Measurements from ENCODE around the gene SSTR5.
"Not testable (repeated sequence)": the region's sequence is repeated elsewhere in the genome, so short reads cannot be mapped to it uniquely, and the experiment has no call there.

Gene SSTR5

GRCh38 chr16:1076801-1077576 is 4.4 kb downstream of the SSTR5 start:
- no peak for FAIRE-seq

DNA sequence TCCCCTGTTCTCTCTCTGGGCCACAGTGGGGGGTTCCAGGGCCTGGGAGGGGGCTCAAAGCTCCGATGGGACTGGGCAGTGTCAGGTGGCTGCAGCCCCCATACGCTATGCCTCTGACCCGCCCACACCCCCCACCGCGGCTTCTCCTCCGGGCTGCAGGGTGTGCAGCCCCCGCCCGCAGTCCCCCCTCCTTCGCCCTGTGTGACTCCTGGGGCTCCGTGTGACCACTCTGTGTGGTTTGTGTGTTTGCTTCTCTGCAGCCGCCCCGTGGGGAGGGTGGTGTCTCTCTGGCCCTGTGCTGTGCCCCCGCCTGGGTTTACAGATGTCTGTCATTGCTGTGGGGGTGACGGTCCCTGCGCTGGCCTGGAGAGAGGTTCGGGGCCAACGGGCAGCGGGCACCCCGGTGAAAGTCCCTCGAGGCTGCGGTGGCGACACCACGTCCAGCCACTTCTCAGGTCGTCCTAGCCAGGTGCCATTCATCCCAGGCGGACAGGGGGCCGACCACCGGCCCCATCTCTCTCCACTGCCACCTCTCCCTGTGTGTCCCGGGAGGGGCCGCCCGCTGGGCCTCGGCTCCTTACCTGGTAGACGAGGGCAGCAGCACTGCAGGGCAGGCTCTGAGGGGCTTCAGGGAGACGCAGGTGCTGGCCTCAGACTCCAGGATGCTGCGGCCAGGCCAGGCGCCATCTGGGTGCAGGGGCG is 5.5 kb downstream of the SSTR5 start:
- no peak for FAIRE-seq

GRCh38 chr16:1078579-1079021 is 6.1 kb downstream of the SSTR5 start:
- FAIRE-seq, result no peak

- no peak for FAIRE-seq
These were observed 6.8 kb downstream of the SSTR5 start for GRCh38 chr16:1079341-1079740.

GRCh38 chr16:1079786-1080525 is 7.4 kb downstream of the SSTR5 start:
- FAIRE-seq, result no peak

DNA sequence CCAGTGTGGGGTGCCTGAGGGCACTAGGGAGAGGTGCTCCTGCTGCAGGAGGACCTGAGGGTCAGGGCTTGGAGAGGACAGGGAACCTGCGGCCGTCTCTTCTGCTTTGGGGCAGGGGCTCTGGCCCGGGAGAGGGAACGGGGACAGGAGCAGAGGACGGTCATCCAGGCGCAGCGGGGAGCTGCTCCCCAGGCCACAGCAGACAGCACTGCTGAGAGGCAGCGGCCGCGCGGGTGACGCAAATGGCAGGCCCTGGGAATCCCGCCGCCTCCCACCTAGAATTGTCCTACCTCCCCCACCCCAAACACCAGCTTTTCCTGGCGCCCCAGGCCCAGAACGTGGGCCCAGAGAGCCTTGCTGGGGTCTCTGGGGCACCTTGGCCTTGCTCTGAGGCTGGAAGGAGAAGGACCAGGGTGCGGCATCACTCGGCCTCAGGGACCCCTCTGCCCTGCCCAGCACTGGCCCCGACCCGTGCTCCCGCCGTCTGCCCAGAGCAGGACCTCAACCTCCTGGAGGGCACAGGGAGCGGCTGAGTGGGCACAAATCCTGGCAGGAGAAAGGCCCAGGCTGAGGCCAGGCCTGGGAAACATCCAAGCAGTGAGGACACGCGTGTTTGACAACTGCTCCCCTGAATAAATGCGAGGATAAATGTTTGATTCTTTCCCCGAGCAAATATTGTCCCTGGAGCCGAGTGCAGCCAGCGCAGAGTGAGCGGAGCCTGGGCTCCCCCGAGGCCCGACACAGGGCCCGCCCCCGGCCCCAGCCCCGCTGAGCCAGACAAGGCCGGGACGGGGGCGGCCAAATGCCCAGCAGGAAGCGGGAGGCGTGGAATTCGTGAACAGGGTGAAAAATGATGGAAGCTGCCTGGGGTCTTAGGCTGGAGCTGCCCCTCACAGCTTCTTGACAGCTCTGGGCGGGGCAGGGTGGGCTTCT is 8.5 kb downstream of the SSTR5 start:
- no peak for FAIRE-seq

DNA sequence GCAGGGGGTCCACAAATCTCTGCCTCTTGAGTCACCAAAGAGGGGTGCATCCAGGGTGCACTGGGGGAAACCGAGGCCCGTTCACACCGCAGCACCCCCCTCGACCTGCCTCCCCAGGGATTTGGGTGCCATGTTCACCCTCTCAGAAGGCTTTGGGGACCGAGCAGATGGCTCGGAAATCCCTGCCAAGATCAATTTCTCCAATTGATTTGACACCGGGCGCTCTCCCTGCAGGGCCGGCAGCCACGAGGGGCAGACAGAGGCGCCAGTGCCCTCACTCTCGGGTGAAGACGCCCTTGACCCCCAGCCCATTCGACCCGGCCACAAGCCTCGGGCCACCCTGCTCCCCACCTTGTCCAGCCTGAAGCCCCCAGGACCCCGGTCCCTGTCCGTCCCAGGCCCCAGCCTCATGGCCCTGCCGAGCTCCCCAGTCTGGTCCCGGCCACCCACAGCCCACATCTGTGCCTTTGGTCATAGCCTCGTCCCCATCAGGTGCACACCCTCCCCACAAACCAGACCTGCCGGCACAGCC is 9.3 kb downstream of the SSTR5 start:
- FAIRE-seq, result no peak

- FAIRE-seq, result no peak
These were observed 9.9 kb downstream of the SSTR5 start for GRCh38 chr16:1082266-1082951.

GRCh38 chr16:1082952-1083675 is 10.6 kb downstream of the SSTR5 start:
- FAIRE-seq, result no peak

- no peak for FAIRE-seq
These were observed 12.4 kb downstream of the SSTR5 start for GRCh38 chr16:1084971-1085370.

DNA sequence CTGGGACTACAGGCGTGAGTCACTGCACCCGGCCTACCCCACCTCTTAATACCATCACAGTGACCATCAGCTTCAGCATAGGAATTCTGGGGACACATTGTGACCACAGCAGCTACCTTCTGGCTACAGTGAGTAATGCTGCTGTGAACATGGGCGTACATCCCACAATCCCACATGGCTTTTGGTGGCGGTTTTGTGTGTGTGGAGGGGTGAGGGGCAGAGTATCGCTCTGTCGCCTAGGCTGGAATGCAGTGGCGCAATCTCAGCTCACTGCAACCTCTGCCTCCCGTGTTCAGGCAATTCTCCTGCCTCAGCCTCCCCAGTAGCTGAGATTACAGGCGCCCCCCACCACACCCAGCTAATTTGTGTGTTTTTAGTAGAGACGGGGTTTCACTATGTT is 13.9 kb downstream of the SSTR5 start:
- not testable (repeated sequence) for FAIRE-seq

- no peak for FAIRE-seq
These were observed 16.0 kb downstream of the SSTR5 start for GRCh38 chr16:1088295-1089170.

DNA sequence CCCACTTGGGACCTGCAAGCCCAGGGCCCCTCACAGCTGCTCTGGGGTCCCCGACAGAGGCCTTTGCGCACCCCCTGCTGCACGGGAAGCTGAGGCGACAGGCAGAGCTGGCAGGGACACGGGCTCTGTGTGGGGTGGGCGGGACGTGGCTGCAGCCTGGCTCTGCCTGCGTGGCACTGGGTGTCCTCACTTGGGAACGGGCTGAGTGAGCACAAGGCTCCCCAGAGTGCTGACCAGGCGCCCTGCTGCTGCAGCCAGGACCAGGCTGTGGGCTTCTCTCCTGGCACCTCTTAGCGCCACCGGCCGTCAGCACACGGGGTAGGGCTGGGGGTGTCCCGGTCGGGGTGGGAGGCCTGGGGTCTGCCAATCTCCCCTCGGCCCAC is 16.9 kb downstream of the SSTR5 start:
- FAIRE-seq, result no peak

- no peak for FAIRE-seq
These were observed 17.5 kb downstream of the SSTR5 start for GRCh38 chr16:1089822-1090619.

GRCh38 chr16:1090620-1091587 is 18.4 kb downstream of the SSTR5 start:
- FAIRE-seq, result no peak

DNA sequence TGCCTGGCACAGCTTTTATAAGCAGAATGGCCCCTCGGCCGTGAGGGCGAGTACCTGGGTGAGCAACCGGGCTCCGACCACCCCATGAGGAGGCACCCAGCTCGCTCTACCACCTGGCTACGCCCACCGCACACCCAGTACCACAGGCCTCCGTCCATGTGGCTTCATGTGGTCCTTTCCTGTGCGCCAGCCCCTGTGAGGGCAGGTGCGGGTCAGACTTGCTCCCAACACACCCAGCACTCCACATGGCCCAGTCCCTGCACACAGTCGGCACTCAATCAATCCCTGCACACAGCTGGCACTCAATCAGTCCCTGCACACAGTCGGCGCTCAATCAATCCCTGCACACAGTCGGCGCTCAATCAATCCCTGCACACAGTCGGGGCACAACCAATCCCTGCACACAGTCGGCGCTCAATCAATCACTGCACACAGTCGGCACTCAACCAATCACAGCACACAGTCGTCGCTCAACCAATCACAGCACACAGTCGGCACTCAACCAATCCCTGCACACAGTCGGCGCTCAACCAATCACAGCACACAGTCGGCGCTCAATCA is 19.5 kb downstream of the SSTR5 start:
- FAIRE-seq, result no peak

- FAIRE-seq, result not testable (repeated sequence)
These were observed 20.2 kb downstream of the SSTR5 start for GRCh38 chr16:1092685-1093283.
